Panc1 (cell line): ENCODE results near the gene MINDY4.

Source experiments
- CTCF ChIP-seq: fragments of 450-650 bp; IDR thresholded peaks from 2 replicates; pipeline ENCODE4 v1.5.1; 2017; ENCODE audit warnings: mild to moderate bottlenecking
- REST ChIP-seq, 2 experiments: IDR thresholded peaks; 2 replicates each; pipeline ENCODE4 v1.6.1; 2011 to 2012; ENCODE audit warnings: low read depth in 2 of 2, control low read depth in 1 of 2, low read length in 1 of 2, mild to moderate bottlenecking in 1 of 2, moderate library complexity in 1 of 2; ENCODE audit not compliant: insufficient read depth in 1 of 2

GRCh38 chr7:30867483-30867882, 96.3 kb downstream of the MINDY4 start:
- TF ChIP-seq REST (IDR thresholded peaks at IDR 0.05; ENCODE audit: insufficient read depth in 1 of 2, low read depth in 2 of 2, low read length in 1 of 2): no peak
- no peak for TF ChIP-seq CTCF
